HTR-8/SVneo (cell line): ENCODE data around the gene ZNF174.

ENCODE experiments used
- DNase-seq: peaks from one replicate; pipeline ENCODE4 v3.0.0; 2011; ENCODE audit warnings: low spot score, mixed read lengths; ENCODE audit not compliant: insufficient read length
- FAIRE-seq: peaks from 2 replicates; lab custom pipeline; 2011; peaks lifted over from hg19 to GRCh38; lab: Jason Lieb, UNC

ZNF174 gene

GRCh38 chr16:3439637-3440036 lies 38.6 kb downstream of the ZNF174 start:
- no peak for FAIRE-seq
- DNase-seq, result no peak

- FAIRE-seq (no peak), DNase-seq (peak; percentile 74)
These were observed 42.4 kb downstream of the ZNF174 start, which contains the start of the genes NAA60 and ZNF597 for GRCh38 chr16:3443108-3444031. TSS of gene NAA60 (plus strand) at chr16:3443680. CDS start at chr16:3476228, 32,548 bp downstream. TSS of gene ZNF597 (minus strand) at chr16:3443504. CDS start at chr16:3443153, 351 bp downstream.

GRCh38 chr16:3444032-3444388 lies 43.0 kb downstream of the ZNF174 start:
- peak; percentile 29 for DNase-seq
- no peak for FAIRE-seq

GRCh38 chr16:3454093-3454492 lies 53.1 kb downstream of the ZNF174 start:
- FAIRE-seq (no peak), DNase-seq (peak; percentile 30)

- no peak for FAIRE-seq
These were observed 53.7 kb downstream of the ZNF174 start for GRCh38 chr16:3454631-3455147.

GRCh38 chr16:3457434-3458252 lies 56.6 kb downstream of the ZNF174 start:
- FAIRE-seq (peak; percentile 86), DNase-seq (peak; percentile 95)

More at GRCh38 chr16:3454631-3455147, 53.7 kb downstream of the ZNF174 start:
- no peak for DNase-seq

- DNase-seq, result peak; percentile 33
- FAIRE-seq, result no peak
These were observed 57.4 kb downstream of the ZNF174 start for GRCh38 chr16:3458278-3458851.

GRCh38 chr16:3458852-3459361 lies 57.9 kb downstream of the ZNF174 start:
- DNase-seq (no peak), FAIRE-seq (no peak)
